PC-3 (cell line): Measurements from ENCODE around the gene LHX5. TPM values are rescaled to one million over a fixed set of nuclear protein-coding genes. Genes with fewer than 3 reads are reported as not detected.

Experiments used
- ATAC-seq: fragments of 200-7000 bp; cut with Tn5 transposase; 2 replicates; pipeline ENCODE4 v1.9.1; 2020; ENCODE audit warnings: mild to moderate bottlenecking, moderate library complexity
- BruUV-seq: library from RNA; stranded (reverse); fragments of 400-500 nt; replicated peaks from 2 replicates; lab custom pipeline; 2021; lab: Mats Ljungman, UMichigan
- CTCF ChIA-PET: fragments of 300-600 bp; sonication (Branson Sonifier 250); formaldehyde crosslinking; loops from one replicate; lab custom pipeline; 2022; ENCODE audit warnings: antibody characterized with exemption; lab: Charles Lee
- POLR2A ChIA-PET: fragments of 300-600 bp; sonication (Branson Sonifier 250); formaldehyde crosslinking; loops from one replicate; lab custom pipeline; 2022; ENCODE audit warnings: antibody characterized with exemption; ENCODE audit not compliant: unreplicated experiment; lab: Charles Lee
- DNase-seq: peaks from one replicate; pipeline ENCODE4 v3.0.0-alpha.2; 2015
- H2AFZ ChIP-seq: fragments of 300-600 bp; sonication (generic); 2 replicates; pipeline ENCODE4 v1.6.0; 2016; ENCODE audit warnings: antibody characterized with exemption, low read length
- H3F3A ChIP-seq: fragments of 300-600 bp; sonication (generic); one replicate; pipeline ENCODE4 v1.6.0; 2017; ENCODE audit warnings: antibody characterized with exemption, low read length, control low read depth, mild to moderate bottlenecking; ENCODE audit not compliant: unreplicated experiment
- H3K27ac ChIP-seq: fragments of 300-600 bp; sonication (generic); 2 replicates; pipeline ENCODE4 v1.5.1; 2016; ENCODE audit warnings: mild to moderate bottlenecking, low read length
- H3K27me3 ChIP-seq: fragments of 300-600 bp; sonication (generic); 2 replicates; pipeline ENCODE4 v1.6.1; 2016; ENCODE audit warnings: low read length, mixed read lengths
- H3K36me3 ChIP-seq: fragments of 300-600 bp; sonication (generic); 2 replicates; pipeline ENCODE4 v1.6.1; 2016; ENCODE audit warnings: low read depth, mixed run types, low read length, mixed read lengths
- H3K4me1 ChIP-seq: fragments of 300-600 bp; sonication (generic); 2 replicates; pipeline ENCODE4 v1.5.1; 2016; ENCODE audit warnings: low read length; ENCODE audit not compliant: insufficient read depth
- H3K4me2 ChIP-seq: fragments of 300-600 bp; sonication (generic); 2 replicates; pipeline ENCODE4 v1.6.0; 2016; ENCODE audit warnings: low read length
- H3K4me3 ChIP-seq: fragments of 300-600 bp; sonication (generic); 2 replicates; pipeline ENCODE4 v1.5.1; 2016; ENCODE audit warnings: mild to moderate bottlenecking, low read length, mixed read lengths
- H3K79me2 ChIP-seq: fragments of 300-600 bp; sonication (generic); 2 replicates; pipeline ENCODE4 v1.6.1; 2017; ENCODE audit warnings: low read length, mixed read lengths
- H3K9ac ChIP-seq: fragments of 300-600 bp; sonication (generic); 2 replicates; pipeline ENCODE4 v1.6.0; 2016; ENCODE audit warnings: mild to moderate bottlenecking, low read length
- H3K9me2 ChIP-seq: fragments of 300-600 bp; sonication (generic); replicated peaks from 2 replicates; pipeline ENCODE4 v1.6.1; 2016; ENCODE audit warnings: mixed run types, low read length, mixed read lengths
- H3K9me3 ChIP-seq: fragments of 300-600 bp; sonication (generic); 2 replicates; pipeline ENCODE4 v1.6.1; 2016; ENCODE audit warnings: low read length, mixed read lengths
- H4K20me1 ChIP-seq: fragments of 300-600 bp; sonication (generic); 2 replicates; pipeline ENCODE4 v1.6.1; 2016; ENCODE audit warnings: low read length, mixed read lengths
- CTCF ChIP-seq: fragments of 300-600 bp; sonication (generic); conservative IDR thresholded peaks from 2 replicates; pipeline ENCODE4 v1.5.1; 2017; ENCODE audit warnings: antibody characterized with exemption, low read depth, mild to moderate bottlenecking, low read length
- EZH2 ChIP-seq: fragments of 300-600 bp; sonication (generic); IDR thresholded peaks from one replicate; pipeline ENCODE4 v1.6.1; 2017; ENCODE audit warnings: antibody characterized with exemption, mild to moderate bottlenecking, low read length; ENCODE audit not compliant: unreplicated experiment
- EZH2phosphoT487 ChIP-seq: fragments of 300-600 bp; sonication (generic); IDR thresholded peaks from 2 replicates; pipeline ENCODE4 v1.6.1; 2018; ENCODE audit warnings: mild to moderate bottlenecking, antibody characterized with exemption, low read length, borderline replicate concordance
- intact Hi-C: fragments of 100-400 bp; cut with micrococcal nuclease; formaldehyde crosslinking; loops from 2 replicates; pipeline ENCODE4 v1.9.0; 2023
- total RNA-seq: library from RNA; depleted of rRNA; stranded (reverse); fragments of >200 nt; gene quantifications from 2 replicates; pipeline ENCODE4 v1.2.3, GENCODE V29; 2014

Gene LHX5
- total RNA-seq, 1 experiment from 2014 or later, result 0.26 TPM

- H3K9me2 ChIP-seq, result no peaks in the 10 kb centered on the region
- ChIA-PET POLR2A (no interaction called here), CTCF (interaction anchor here (1.0 to 1.1 kb wide), 2 partner anchors 357 to 448 kb away, joined by 5 to 6 read pairs; no protein-coding TSS in a partner anchor)
- no peak overlapping the region for H3K9ac ChIP-seq
- H3F3A ChIP-seq, result no peaks in the 10 kb centered on the region
- H2AFZ ChIP-seq, result no peak overlapping the region
- peaks cover 7% of the 10 kb centered on the region for H3K4me1 ChIP-seq
- H3K79me2 ChIP-seq, result no peaks in the 10 kb centered on the region
- intact Hi-C loops, result loop anchor here (1.0 to 10.0 kb wide), 3 partner anchors 276 to 451 kb away; no protein-coding TSS in a partner anchor
- H3K9me3 ChIP-seq, result no peaks in the 10 kb centered on the region
- peak; percentile 17 for ATAC-seq
- peaks cover 39% of the 10 kb centered on the region for H3K27me3 ChIP-seq
- H3K36me3 ChIP-seq, result no peaks in the 10 kb centered on the region
- H3K4me2 ChIP-seq, result no peak overlapping the region
- no TSS peak for BruUV-seq
- DNase-seq, result peak; percentile 57
- TF ChIP-seq EZH2 (no peak), CTCF (peak; percentile 68)
- no peak overlapping the region for H3K27ac ChIP-seq
- no peak overlapping the region for H3K4me3 ChIP-seq
- no peaks in the 10 kb centered on the region for H4K20me1 ChIP-seq
Observed at GRCh38 chr12:113461666-113462065, 10.0 kb downstream of the LHX5 start.

- Histone ChIP-seq H3F3A (no peaks in the 10 kb centered on the region), H3K9me3 (no peaks in the 10 kb centered on the region), H3K4me2 (no peak overlapping the region), H2AFZ (no peak overlapping the region), H3K27ac (no peak overlapping the region), H3K9ac (no peak overlapping the region), H3K36me3 (no peaks in the 10 kb centered on the region), H4K20me1 (no peaks in the 10 kb centered on the region), H3K9me2 (no peaks in the 10 kb centered on the region), H3K79me2 (no peaks in the 10 kb centered on the region), H3K4me3 (no peak overlapping the region), H3K4me1 (peaks cover 17% of the 10 kb centered on the region), H3K27me3 (peaks cover 22% of the 10 kb centered on the region)
- ChIA-PET CTCF (interaction anchor here (0.7 kb wide), 1 partner anchor 21 kb away, joined by 3 read pairs; no protein-coding TSS in a partner anchor), POLR2A (no interaction called here)
- DNase-seq (no peak), ATAC-seq (no peak)
- BruUV-seq, result no TSS peak
- intact Hi-C loops, result loop anchor here (5.0 to 10.0 kb wide), 2 partner anchors 277 to 325 kb away; no protein-coding TSS in a partner anchor
- TF ChIP-seq CTCF (no peak), EZH2phosphoT487 (no peak), EZH2 (no peak)
Observed at GRCh38 chr12:113459981-113460380, 11.7 kb downstream of the LHX5 start.

GRCh38 chr12:113457710-113458109, 14.0 kb downstream of the LHX5 start:
- DNase-seq, result no peak
- no peaks in the 10 kb centered on the region for H3F3A ChIP-seq
- ATAC-seq, result no peak
- no peaks in the 10 kb centered on the region for H3K9me2 ChIP-seq
- POLR2A ChIA-PET, result no interaction called here
- no peak overlapping the region for H3K4me3 ChIP-seq
- CTCF ChIA-PET, result no interaction called here
- H4K20me1 ChIP-seq, result no peaks in the 10 kb centered on the region
- no peak overlapping the region for H2AFZ ChIP-seq
- H3K9ac ChIP-seq, result no peak overlapping the region
- no peaks in the 10 kb centered on the region for H3K9me3 ChIP-seq
- intact Hi-C loops, result no loop called here
- BruUV-seq, result no TSS peak
- no peak overlapping the region for H3K4me2 ChIP-seq
- peaks cover 14% of the 10 kb centered on the region for H3K4me1 ChIP-seq
- H3K27me3 ChIP-seq, result no peaks in the 10 kb centered on the region
- no peak for TF ChIP-seq EZH2phosphoT487
- no peak for TF ChIP-seq CTCF
- TF ChIP-seq EZH2, result no peak
- no peaks in the 10 kb centered on the region for H3K79me2 ChIP-seq
- H3K36me3 ChIP-seq, result no peaks in the 10 kb centered on the region
- no peak overlapping the region for H3K27ac ChIP-seq
